Keratinocyte (primary cell): Measurements from ENCODE around the gene DIAPH3. TPM values are rescaled to one million over a fixed set of nuclear protein-coding genes. Genes with fewer than 3 reads are reported as not detected.
A peak's percentile ranks its signal among the peaks of the same experiment; 100 is the strongest.

Source experiments
- DNase-seq: peaks from one replicate; pipeline ENCODE4 v3.0.0-alpha.2; 2011; ENCODE audit warnings: low read depth, missing footprints, low spot score
- FAIRE-seq: peaks from 2 replicates; lab custom pipeline; 2011; peaks lifted over from hg19 to GRCh38; lab: Jason Lieb, UNC
- H2AFZ ChIP-seq: 2 replicates; pipeline ENCODE4 v1.6.0; 2012; ENCODE audit warnings: low read length, control low read depth, inconsistent platforms; ENCODE audit not compliant: control insufficient read depth
- H3K27ac ChIP-seq: 2 replicates; pipeline ENCODE4 v1.5.1; 2011; ENCODE audit warnings: low read length; ENCODE audit not compliant: control insufficient read depth, insufficient read depth
- H3K27me3 ChIP-seq: 3 replicates; pipeline ENCODE4 v1.6.0; 2011; ENCODE audit warnings: low read length; ENCODE audit not compliant: control insufficient read depth, insufficient read depth; ENCODE audit errors: extremely low read depth
- H3K36me3 ChIP-seq, 2 experiments: 2 replicates in 1 of 2; 3 replicates in 1 of 2; pipeline ENCODE4 v1.5.1; 2011; ENCODE audit warnings: low read length in 2 of 2, mild to moderate bottlenecking in 1 of 2; ENCODE audit not compliant: control insufficient read depth in 2 of 2, insufficient read depth in 2 of 2; ENCODE audit errors: extremely low read depth in 1 of 2
- H3K4me1 ChIP-seq: 3 replicates; pipeline ENCODE4 v1.5.1; 2011; ENCODE audit warnings: low read length; ENCODE audit not compliant: control insufficient read depth, insufficient read depth; ENCODE audit errors: extremely low read depth
- H3K4me2 ChIP-seq: 3 replicates; pipeline ENCODE4 v1.6.0; 2011; ENCODE audit warnings: low read depth, low read length; ENCODE audit not compliant: control insufficient read depth, insufficient read depth; ENCODE audit errors: extremely low read depth
- H3K4me3 ChIP-seq, 3 experiments: fragments of 200-600 bp in 1 of 3; sonication (generic) in 1 of 3; 2 replicates in 2 of 3; 3 replicates in 1 of 3; pipeline ENCODE4 v1.5.1; 2011 to 2016; ENCODE audit warnings: low read length in 3 of 3, mild to moderate bottlenecking in 3 of 3, control low read depth in 2 of 3, inconsistent platforms in 1 of 3, low read depth in 1 of 3, mixed read lengths in 1 of 3, mixed run types in 1 of 3, moderate library complexity in 1 of 3; ENCODE audit not compliant: control insufficient read depth in 2 of 3, insufficient read depth in 2 of 3; ENCODE audit errors: extremely low read depth in 1 of 3
- H3K79me2 ChIP-seq: 2 replicates; pipeline ENCODE4 v1.6.0; 2012; ENCODE audit warnings: low read length; ENCODE audit not compliant: control insufficient read depth, insufficient read depth
- H3K9ac ChIP-seq: 3 replicates; pipeline ENCODE4 v1.6.0; 2011; ENCODE audit warnings: low read length; ENCODE audit not compliant: control insufficient read depth, insufficient read depth; ENCODE audit errors: extremely low read depth
- H3K9me1 ChIP-seq: 3 replicates; pipeline ENCODE4 v1.6.0; 2011; ENCODE audit warnings: low read length; ENCODE audit not compliant: control insufficient read depth, insufficient read depth; ENCODE audit errors: extremely low read depth
- H3K9me3 ChIP-seq: 2 replicates; pipeline ENCODE4 v1.5.1; 2012; ENCODE audit warnings: low read depth, low read length; ENCODE audit not compliant: control insufficient read depth
- H4K20me1 ChIP-seq: 3 replicates; pipeline ENCODE4 v1.6.0; 2011; ENCODE audit warnings: low read length; ENCODE audit not compliant: control insufficient read depth, insufficient read depth; ENCODE audit errors: extremely low read depth
- EZH2 ChIP-seq: IDR thresholded peaks from one replicate; pipeline ENCODE4 v1.6.1; 2012; ENCODE audit warnings: inconsistent platforms, mild to moderate bottlenecking, low read length, moderate library complexity
- dilution Hi-C: fragments of 300-500 bp; cut with MboI; formaldehyde crosslinking; loops from one replicate; pipeline ENCODE4 v1.7.0; 2020; ENCODE audit warnings: low sequenced_read_pairs; ENCODE audit not compliant: extremely low pct_ligation_motif_present
- polyA plus RNA-seq, 5 experiments: library from polyadenylated mRNA; depleted of rRNA in 3 of 5; stranded (reverse) in 3 of 5; stranded (forward) in 1 of 5; unstranded in 1 of 5; fragments of >200 nt; gene quantifications; 1 replicate in 1 of 5; 2 replicates in 3 of 5; 3 replicates in 1 of 5; pipeline versions ENCODE4 v1.2.1 to v1.2.3, GENCODE V29; 2011 to 2012; ENCODE audit warnings: missing spikeins in 2 of 5, low read depth in 1 of 5, low replicate concordance in 1 of 5
- TF ChIP-seq, protein P1 (sequence below), 3 experiments: IDR thresholded peaks in 1 of 3; conservative IDR thresholded peaks in 1 of 3; optimal IDR thresholded peaks in 1 of 3; 2 replicates in 2 of 3; 3 replicates in 1 of 3; pipeline versions ENCODE3 to v1.5.1; 2011; ENCODE audit warnings: low read length in 3 of 3, mild to moderate bottlenecking in 3 of 3, moderate library complexity in 2 of 3, control low read depth in 1 of 3, inconsistent platforms in 1 of 3; ENCODE audit not compliant: insufficient read depth in 2 of 3; ENCODE audit errors: extremely low read depth in 1 of 3

DIAPH3 gene
- polyA plus RNA-seq, 1 donor (not counting 4 experiments of a cell fraction or from before 2014, with no cell fraction given) = 9.0 TPM

DNA sequence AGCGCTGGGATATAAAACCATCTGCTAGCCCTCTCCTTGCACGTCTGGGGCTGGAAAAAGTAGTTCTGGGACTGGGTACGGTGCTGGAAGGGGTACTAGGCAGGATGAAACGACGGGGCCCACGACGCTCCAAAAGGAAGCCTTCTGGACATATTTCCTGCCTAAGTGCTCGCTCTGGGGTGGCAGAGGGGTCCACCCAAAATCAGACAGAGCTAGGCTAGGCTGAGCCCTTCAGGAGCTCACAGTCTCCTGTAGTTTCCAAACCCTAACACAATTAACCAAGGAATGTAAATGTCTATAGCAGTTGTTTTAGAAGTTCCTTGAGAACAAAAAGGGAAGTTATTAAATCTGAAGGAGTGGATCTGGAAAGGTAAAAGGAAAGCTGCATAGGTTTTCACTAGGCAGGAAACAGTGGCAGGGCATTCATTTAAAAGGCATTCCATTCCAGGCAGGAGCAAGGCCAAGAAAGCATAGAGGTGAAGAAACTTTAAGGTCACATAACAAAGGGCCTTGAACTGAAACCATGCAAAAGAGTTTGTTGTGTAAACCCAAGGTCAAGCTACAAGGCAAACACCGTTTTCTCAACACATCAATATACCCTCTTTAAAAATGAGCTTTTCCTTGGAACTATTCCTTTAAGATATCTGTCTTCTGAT, 634 bp upstream of the DIAPH3 start:
- Histone ChIP-seq H3K27me3 (no peaks in the 10 kb centered on the region), H3K4me3 (peak overlapping the region; percentile 88 to 97 (median 93)), H3K4me2 (peak overlapping the region; percentile 99), H3K79me2 (peaks cover 39% of the 10 kb centered on the region), H3K9ac (peak overlapping the region; percentile 93), H3K4me1 (peaks cover 22% of the 10 kb centered on the region), H3K9me1 (no peaks in the 10 kb centered on the region), H3K36me3 (no peaks in the 10 kb centered on the region), H4K20me1 (no peaks in the 10 kb centered on the region), H3K27ac (peak overlapping the region; percentile 90), H3K9me3 (no peaks in the 10 kb centered on the region), H2AFZ (peak overlapping the region; percentile 94)
- dilution Hi-C loops = no loop called here
- TF ChIP-seq, protein P1, sequence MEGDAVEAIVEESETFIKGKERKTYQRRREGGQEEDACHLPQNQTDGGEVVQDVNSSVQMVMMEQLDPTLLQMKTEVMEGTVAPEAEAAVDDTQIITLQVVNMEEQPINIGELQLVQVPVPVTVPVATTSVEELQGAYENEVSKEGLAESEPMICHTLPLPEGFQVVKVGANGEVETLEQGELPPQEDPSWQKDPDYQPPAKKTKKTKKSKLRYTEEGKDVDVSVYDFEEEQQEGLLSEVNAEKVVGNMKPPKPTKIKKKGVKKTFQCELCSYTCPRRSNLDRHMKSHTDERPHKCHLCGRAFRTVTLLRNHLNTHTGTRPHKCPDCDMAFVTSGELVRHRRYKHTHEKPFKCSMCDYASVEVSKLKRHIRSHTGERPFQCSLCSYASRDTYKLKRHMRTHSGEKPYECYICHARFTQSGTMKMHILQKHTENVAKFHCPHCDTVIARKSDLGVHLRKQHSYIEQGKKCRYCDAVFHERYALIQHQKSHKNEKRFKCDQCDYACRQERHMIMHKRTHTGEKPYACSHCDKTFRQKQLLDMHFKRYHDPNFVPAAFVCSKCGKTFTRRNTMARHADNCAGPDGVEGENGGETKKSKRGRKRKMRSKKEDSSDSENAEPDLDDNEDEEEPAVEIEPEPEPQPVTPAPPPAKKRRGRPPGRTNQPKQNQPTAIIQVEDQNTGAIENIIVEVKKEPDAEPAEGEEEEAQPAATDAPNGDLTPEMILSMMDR (optimal IDR thresholded peaks at IDR 0.05 in 1 of 3, IDR thresholded peaks at IDR 0.05 in 1 of 3, conservative IDR thresholded peaks at IDR 0.05 in 1 of 3; ENCODE audit: extremely low read depth in 1 of 3, insufficient read depth in 2 of 3, low read length in 3 of 3) = no peak
- no peak for TF ChIP-seq EZH2
- FAIRE-seq (peak; percentile 60), DNase-seq (no peak)

DNA sequence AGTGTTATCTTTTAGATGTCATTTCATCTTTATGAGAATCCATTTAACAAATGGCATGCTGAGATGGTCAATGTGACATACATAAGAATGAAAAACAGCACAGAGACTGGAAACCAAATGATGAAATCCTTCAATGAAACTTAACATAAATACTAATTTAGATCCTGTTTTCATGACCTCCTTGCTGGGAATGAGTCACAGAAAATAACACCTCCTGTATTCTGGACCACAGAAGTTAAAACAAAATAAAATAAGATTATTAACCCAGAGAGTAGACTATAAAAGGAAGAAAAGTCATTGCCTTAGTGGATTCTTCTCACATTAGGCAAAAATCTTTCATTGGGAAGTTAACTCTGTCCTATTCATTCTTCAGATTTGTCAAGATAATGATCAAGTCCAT, 1.6 kb downstream of the DIAPH3 start:
- Histone ChIP-seq H2AFZ (no peak overlapping the region), H3K27me3 (no peaks in the 10 kb centered on the region), H3K79me2 (peaks cover 61% of the 10 kb centered on the region), H3K4me1 (peaks cover 22% of the 10 kb centered on the region), H3K36me3 (no peaks in the 10 kb centered on the region), H3K4me3 (peak overlapping the region in 2 of 3 experiments; percentile 93 to 97), H4K20me1 (no peaks in the 10 kb centered on the region), H3K9ac (no peak overlapping the region), H3K9me3 (no peaks in the 10 kb centered on the region), H3K4me2 (peak overlapping the region; percentile 92), H3K27ac (peak overlapping the region; percentile 22), H3K9me1 (no peaks in the 10 kb centered on the region)
- DNase-seq = no peak
- no peak for TF ChIP-seq EZH2
- TF ChIP-seq, protein P1 (optimal IDR thresholded peaks at IDR 0.05 in 1 of 3, IDR thresholded peaks at IDR 0.05 in 1 of 3, conservative IDR thresholded peaks at IDR 0.05 in 1 of 3; ENCODE audit: extremely low read depth in 1 of 3, insufficient read depth in 2 of 3, low read length in 3 of 3) = no peak
- dilution Hi-C loops = no loop called here
- no peak for FAIRE-seq
